Astrocyte of the spinal cord (primary cell): ENCODE results near the gene TOR4A.

Experiments used
- DNase-seq: peaks from one replicate; pipeline ENCODE4 v3.0.0; 2011; ENCODE audit warnings: low read depth, low spot score
- H3K4me3 ChIP-seq: 2 replicates; pipeline ENCODE4 v1.5.1; 2011; ENCODE audit warnings: low read depth, mild to moderate bottlenecking, low read length, moderate library complexity
- CTCF ChIP-seq: IDR thresholded peaks from 2 replicates; pipeline ENCODE4 v1.5.1; 2012; ENCODE audit warnings: low read depth, mild to moderate bottlenecking, low read length, inconsistent platforms
- in situ Hi-C: cut with HindIII; loops from 2 replicates; pipeline ENCODE4 v1.10.0; 2017; ENCODE audit warnings: low sequenced_read_pairs

The TOR4A gene

GRCh38 chr9:137269231-137269772 lies 8.2 kb upstream of the TOR4A start:
- no peak for DNase-seq
- in situ Hi-C loops, result no loop called here
- no peak for TF ChIP-seq CTCF
- H3K4me3 ChIP-seq, result no peak overlapping the region

GRCh38 chr9:137270929-137271695 lies 6.4 kb upstream of the TOR4A start:
- no peak for DNase-seq
- H3K4me3 ChIP-seq, result no peak overlapping the region
- TF ChIP-seq CTCF, result no peak
- in situ Hi-C loops, result no loop called here

GRCh38 chr9:137271696-137272076 lies 5.8 kb upstream of the TOR4A start:
- no peak for TF ChIP-seq CTCF
- H3K4me3 ChIP-seq, result no peak overlapping the region
- in situ Hi-C loops, result no loop called here
- no peak for DNase-seq

GRCh38 chr9:137272241-137273094 lies 5.1 kb upstream of the TOR4A start:
- in situ Hi-C loops, result no loop called here
- DNase-seq, result no peak

GRCh38 chr9:137273095-137273490 lies 4.4 kb upstream of the TOR4A start:
- DNase-seq, result no peak
- no peak for TF ChIP-seq CTCF
- in situ Hi-C loops, result no loop called here
- no peak overlapping the region for H3K4me3 ChIP-seq

More at GRCh38 chr9:137272241-137273094, 5.1 kb upstream of the TOR4A start:
- TF ChIP-seq CTCF, result no peak
- H3K4me3 ChIP-seq, result no peak overlapping the region

- no peak for TF ChIP-seq CTCF
- H3K4me3 ChIP-seq, result no peak overlapping the region
- DNase-seq, result no peak
- in situ Hi-C loops, result no loop called here
Measured at GRCh38 chr9:137273611-137274320, 3.8 kb upstream of the TOR4A start.
